Measurements from ENCODE around the gene DUSP28. TPM values are rescaled to one million over a fixed set of nuclear protein-coding genes. Genes with fewer than 3 reads are reported as not detected.

The DUSP28 gene
- total RNA-seq, 4 donors from 2014 or later: 3.4 to 10.8 (median 6.2) TPM

DNA sequence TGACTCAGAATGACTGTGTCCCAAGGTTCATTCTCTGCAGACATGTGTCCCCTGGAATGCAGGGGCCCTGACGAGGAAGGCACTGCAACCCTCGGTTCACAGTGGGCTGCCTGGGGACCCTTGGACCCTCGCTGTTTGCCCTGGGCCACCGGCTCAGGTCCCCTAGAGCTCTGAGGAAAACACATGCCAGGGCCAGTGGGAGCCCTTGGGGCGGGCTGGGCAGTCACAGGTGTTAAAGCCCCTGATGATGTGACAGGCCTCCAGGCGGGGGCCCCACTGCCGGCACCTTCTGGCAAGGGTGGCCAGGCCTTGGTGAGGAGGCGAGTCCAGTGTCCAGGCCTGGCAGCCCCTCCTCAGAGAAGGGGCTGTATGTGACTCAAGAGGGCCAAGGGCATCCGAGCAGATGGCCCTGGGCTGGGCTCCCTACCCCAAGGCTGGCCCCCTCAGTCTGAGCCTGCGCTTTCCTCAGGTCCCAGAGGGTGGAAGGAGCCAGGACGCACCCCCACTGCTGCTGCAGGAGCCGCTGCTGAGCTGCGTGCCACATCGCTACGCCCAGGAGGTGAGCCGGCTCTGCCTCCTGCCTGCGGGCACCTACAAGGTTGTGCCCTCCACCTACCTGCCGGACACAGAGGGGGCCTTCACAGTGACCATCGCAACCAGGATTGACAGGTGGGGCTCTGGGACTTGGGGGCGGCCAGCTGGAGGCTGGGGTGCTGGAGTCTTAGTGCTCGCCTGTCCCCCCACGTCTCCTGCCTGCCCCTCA, 37.4 kb downstream of the DUSP28 start:
- TF ChIP-seq POLR2AphosphoS5 (IDR thresholded peaks at IDR 0.05) (no peak), POLR2A (IDR thresholded peaks at IDR 0.05) (no peak), CTCF (IDR thresholded peaks at IDR 0.05) (no peak)
- WGBS, 2 donors (ENCODE audit: low coverage in 1 of 2): 93% methylated on average over 19 of the region's 22 CpGs; no CpG with 5 or more reads in 1 of the 2 donors
- in situ Hi-C loops (cut with MboI; ENCODE audit: low pct_ligation_motif_present in 1 of 4, low pct_unique_long_range_greater_than_20kb in 1 of 4, low sequenced_read_pairs in 3 of 4) (no loop called here), intact Hi-C loops (cut with DNase I; ENCODE audit: low total_unique reads) (no loop called here)
- Histone ChIP-seq H3K36me3 (no peaks in the 10 kb centered on the region), H3K4me1 (peaks cover 0 to 4% (median 0%) of the 10 kb centered on the region in 4 donors), H3K27ac (no peak overlapping the region), H3K4me3 (no peak overlapping the region), H3K9me3 (no peaks in the 10 kb centered on the region), H3K27me3 (no peaks in the 10 kb centered on the region)
- no peak for DNase-seq

- Histone ChIP-seq H3K27ac (no peak overlapping the region), H3K36me3 (no peaks in the 10 kb centered on the region)
- peak; percentile 6 for DNase-seq
Observed at GRCh38 chr2:240598311-240598911, 38.3 kb downstream of the DUSP28 start.

GRCh38 chr2:240599141-240599583, 39.0 kb downstream of the DUSP28 start:
- TF ChIP-seq CTCF (IDR thresholded peaks at IDR 0.05) (no peak), EP300 (IDR thresholded peaks at IDR 0.05; ENCODE audit: low read depth) (no peak), POLR2A (IDR thresholded peaks at IDR 0.05) (no peak), POLR2AphosphoS5 (IDR thresholded peaks at IDR 0.05) (no peak)
- DNase-seq: no peak
- 97 to 100% methylated on average over 1 to 11 of the region's 11 CpGs for WGBS, 2 donors (ENCODE audit: low coverage in 1 of 2)
- no peaks in the 10 kb centered on the region for H3K36me3 ChIP-seq
- in situ Hi-C loops (cut with MboI; ENCODE audit: low pct_ligation_motif_present in 1 of 4, low pct_unique_long_range_greater_than_20kb in 1 of 4, low sequenced_read_pairs in 3 of 4) (no loop called here), intact Hi-C loops (cut with DNase I; ENCODE audit: low total_unique reads) (no loop called here)
- H3K9me3 ChIP-seq: no peaks in the 10 kb centered on the region
- no peaks in the 10 kb centered on the region for H3K27me3 ChIP-seq
- H3K4me3 ChIP-seq: no peak overlapping the region
- H3K27ac ChIP-seq: no peak overlapping the region
- H3K4me1 ChIP-seq: peaks cover 8 to 15% (median 13%) of the 10 kb centered on the region in 4 donors

More at GRCh38 chr2:240598311-240598911, 38.3 kb downstream of the DUSP28 start:
- Histone ChIP-seq H3K4me1 (peaks cover 4 to 10% (median 6%) of the 10 kb centered on the region in 4 donors), H3K4me3 (no peak overlapping the region), H3K9me3 (no peaks in the 10 kb centered on the region), H3K27me3 (no peaks in the 10 kb centered on the region)
- intact Hi-C loops (cut with DNase I; ENCODE audit: low total_unique reads): no loop called here
- WGBS, 2 donors (ENCODE audit: low coverage in 1 of 2): 94% methylated on average over 16 of the region's 17 CpGs; no CpG with 5 or more reads in 1 of the 2 donors
- in situ Hi-C loops (cut with MboI; ENCODE audit: low pct_ligation_motif_present in 1 of 4, low pct_unique_long_range_greater_than_20kb in 1 of 4, low sequenced_read_pairs in 3 of 4): no loop called here
- no peak for TF ChIP-seq POLR2AphosphoS5 (IDR thresholded peaks at IDR 0.05)
- TF ChIP-seq CTCF (IDR thresholded peaks at IDR 0.05): no peak

GRCh38 chr2:240600451-240600961, 40.3 kb downstream of the DUSP28 start:
- H3K36me3 ChIP-seq: no peaks in the 10 kb centered on the region
- in situ Hi-C loops (cut with MboI; ENCODE audit: low pct_ligation_motif_present in 1 of 4, low pct_unique_long_range_greater_than_20kb in 1 of 4, low sequenced_read_pairs in 3 of 4): no loop called here
- TF ChIP-seq POLR2A (IDR thresholded peaks at IDR 0.05): no peak
- no peak for TF ChIP-seq CTCF (IDR thresholded peaks at IDR 0.05)
- no peak for TF ChIP-seq EP300 (IDR thresholded peaks at IDR 0.05; ENCODE audit: low read depth)
- TF ChIP-seq POLR2AphosphoS5 (IDR thresholded peaks at IDR 0.05): no peak
- no peak overlapping the region for H3K4me3 ChIP-seq
- peaks cover 15 to 25% (median 22%) of the 10 kb centered on the region in 4 donors for H3K4me1 ChIP-seq
- 90 to 91% methylated on average over 2 to 16 of the region's 16 CpGs for WGBS, 2 donors (ENCODE audit: low coverage in 1 of 2)
- H3K27me3 ChIP-seq: no peaks in the 10 kb centered on the region
- DNase-seq: peak; percentile 5
- intact Hi-C loops (cut with DNase I; ENCODE audit: low total_unique reads): no loop called here
- H3K27ac ChIP-seq: no peak overlapping the region
- H3K9me3 ChIP-seq: no peaks in the 10 kb centered on the region

Data from transverse colon (tissue), 4 donors.